Measurements from ENCODE around the gene FAH. TPM values are rescaled to one million over a fixed set of nuclear protein-coding genes. Genes with fewer than 3 reads are reported as not detected.

FAH gene
- total RNA-seq (2022) (25.3 and 32.8 TPM in 2 replicates), Bru-seq, nascent RNA (percentile 50 among the genes with signal in this experiment), BruChase-seq, experiment 1, labeled RNA remaining after a 6-hour chase (percentile 45 among the genes with signal in this experiment), BruChase-seq, experiment 2, labeled RNA remaining after a 2-hour chase (percentile 49 among the genes with signal in this experiment)
- long read RNA-seq, transcript FAH-202 (15 exons, 2,152 nt) = minor isoform, 7 of 40 reads
- long read RNA-seq, transcript FAH-201 (15 exons, 1,471 nt) = minor isoform, 7 of 40 reads
- long read RNA-seq, transcript FAH-213 (14 exons, 1,549 nt) = major isoform, 17 of 40 reads
- long read RNA-seq, partial matches to known transcripts = 5 of 40 reads
- long read RNA-seq, other reads (novel, unspliced or antisense) = 2 of 40 reads

GRCh38 chr15:80152896-80153876 lies at the start of gene FAH:
Gene FAH, plus strand, starts transcription at chr15:80152999. Its CDS starts 56 bp downstream, at chr15:80153055.
- peak within 1 kb of the TSS; percentile 19 for H3K27ac Mint-ChIP-seq (ENCODE audit: low read depth, unreplicated experiment)
- TSS peak; percentile 46 for BruUV-seq (replicated peaks)
- CTCF ChIA-PET = interaction anchor here (0.7 kb wide), 2 partner anchors 92 to 1175 kb away, joined by 3 to 5 read pairs; no protein-coding TSS in a partner anchor
- DNase-seq (ENCODE audit: unreplicated experiment) = peak; percentile 27
- no peaks in the 10 kb centered on the region for H3K4me1 Mint-ChIP-seq (ENCODE audit: insufficient read depth, unreplicated experiment)
- no peaks in the 10 kb centered on the region for H3K36me3 Mint-ChIP-seq (ENCODE audit: insufficient read depth, unreplicated experiment)
- no peaks in the 10 kb centered on the region for H3K9me3 Mint-ChIP-seq (ENCODE audit: unreplicated experiment)
- H3K4me3 Mint-ChIP-seq (ENCODE audit: unreplicated experiment) = peak within 1 kb of the TSS; percentile 87
- no peaks in the 10 kb centered on the region for H3K27me3 Mint-ChIP-seq (ENCODE audit: insufficient read depth, unreplicated experiment)
- POLR2A ChIA-PET = interaction anchor here (0.6 to 2.7 kb wide), 22 partner anchors 8 to 300 kb away, joined by 3 to 39 read pairs (median 4); partner anchors contain the start of gene ZFAND6
- TF ChIP-seq, protein P1, sequence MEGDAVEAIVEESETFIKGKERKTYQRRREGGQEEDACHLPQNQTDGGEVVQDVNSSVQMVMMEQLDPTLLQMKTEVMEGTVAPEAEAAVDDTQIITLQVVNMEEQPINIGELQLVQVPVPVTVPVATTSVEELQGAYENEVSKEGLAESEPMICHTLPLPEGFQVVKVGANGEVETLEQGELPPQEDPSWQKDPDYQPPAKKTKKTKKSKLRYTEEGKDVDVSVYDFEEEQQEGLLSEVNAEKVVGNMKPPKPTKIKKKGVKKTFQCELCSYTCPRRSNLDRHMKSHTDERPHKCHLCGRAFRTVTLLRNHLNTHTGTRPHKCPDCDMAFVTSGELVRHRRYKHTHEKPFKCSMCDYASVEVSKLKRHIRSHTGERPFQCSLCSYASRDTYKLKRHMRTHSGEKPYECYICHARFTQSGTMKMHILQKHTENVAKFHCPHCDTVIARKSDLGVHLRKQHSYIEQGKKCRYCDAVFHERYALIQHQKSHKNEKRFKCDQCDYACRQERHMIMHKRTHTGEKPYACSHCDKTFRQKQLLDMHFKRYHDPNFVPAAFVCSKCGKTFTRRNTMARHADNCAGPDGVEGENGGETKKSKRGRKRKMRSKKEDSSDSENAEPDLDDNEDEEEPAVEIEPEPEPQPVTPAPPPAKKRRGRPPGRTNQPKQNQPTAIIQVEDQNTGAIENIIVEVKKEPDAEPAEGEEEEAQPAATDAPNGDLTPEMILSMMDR (IDR thresholded peaks at IDR 0.05; ENCODE audit: unreplicated experiment) = no peak
- intact Hi-C loops (cut with micrococcal nuclease) = loop anchor here (5.0 kb wide), 1 partner anchor 256 kb away; the partner anchor contains the start of gene MTHFS

DNA sequence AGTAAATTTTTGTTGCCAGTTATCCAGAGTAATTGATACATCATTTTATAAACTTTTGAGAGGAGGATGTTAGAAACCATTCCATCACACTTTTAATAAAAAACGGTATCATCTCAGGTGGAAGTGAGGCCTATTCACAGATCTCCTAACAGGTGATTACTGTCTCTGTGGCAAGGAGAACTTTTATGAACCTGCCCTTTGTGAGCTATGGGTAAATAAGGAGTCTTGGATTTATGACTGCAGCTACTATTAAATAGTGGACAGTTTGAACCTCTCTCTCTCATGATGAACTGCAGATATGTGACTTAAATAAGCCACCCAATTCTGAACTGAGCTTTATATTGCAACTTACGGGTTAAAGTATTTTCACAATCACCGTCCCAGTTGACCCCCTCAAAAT lies 47.6 kb upstream of the FAH start:
- TF ChIP-seq, protein P1 (IDR thresholded peaks at IDR 0.05; ENCODE audit: unreplicated experiment) = no peak
- CTCF ChIA-PET = interaction anchor here (0.6 kb wide), 1 partner anchor 42 kb away, joined by 3 read pairs; no protein-coding TSS in a partner anchor
- Mint-ChIP-seq H3K27ac (ENCODE audit: low read depth, unreplicated experiment) (peak overlapping the region; percentile 84), H3K4me1 (ENCODE audit: insufficient read depth, unreplicated experiment) (peaks cover 21% of the 10 kb centered on the region), H3K9me3 (ENCODE audit: unreplicated experiment) (no peaks in the 10 kb centered on the region), H3K36me3 (ENCODE audit: insufficient read depth, unreplicated experiment) (no peaks in the 10 kb centered on the region), H3K4me3 (ENCODE audit: unreplicated experiment) (peak overlapping the region; percentile 44), H3K27me3 (ENCODE audit: insufficient read depth, unreplicated experiment) (no peaks in the 10 kb centered on the region)
- BruUV-seq (replicated peaks) = no TSS peak
- POLR2A ChIA-PET = interaction anchor here (0.8 to 2.4 kb wide), 9 partner anchors 12 to 183 kb away, joined by 3 to 9 read pairs (median 3); no protein-coding TSS in a partner anchor
- intact Hi-C loops (cut with micrococcal nuclease) = loop anchor here (5.0 kb wide), 1 partner anchor 33 kb away; no protein-coding TSS in a partner anchor
- no peak for DNase-seq (ENCODE audit: unreplicated experiment)

- peak; percentile 61 for DNase-seq (ENCODE audit: unreplicated experiment)
- Mint-ChIP-seq H3K9me3 (ENCODE audit: unreplicated experiment) (no peaks in the 10 kb centered on the region), H3K27me3 (ENCODE audit: insufficient read depth, unreplicated experiment) (no peaks in the 10 kb centered on the region), H3K36me3 (ENCODE audit: insufficient read depth, unreplicated experiment) (no peaks in the 10 kb centered on the region), H3K4me3 (ENCODE audit: unreplicated experiment) (peak overlapping the region; percentile 44), H3K27ac (ENCODE audit: low read depth, unreplicated experiment) (peak overlapping the region; percentile 84), H3K4me1 (ENCODE audit: insufficient read depth, unreplicated experiment) (peaks cover 21% of the 10 kb centered on the region)
- ChIA-PET CTCF (interaction anchor here (0.6 kb wide), 1 partner anchor 42 kb away, joined by 3 read pairs; no protein-coding TSS in a partner anchor), POLR2A (interaction anchor here (0.8 to 2.4 kb wide), 10 partner anchors 10 to 183 kb away, joined by 3 to 9 read pairs (median 3); no protein-coding TSS in a partner anchor)
- no TSS peak for BruUV-seq (replicated peaks)
- TF ChIP-seq, protein P1 (IDR thresholded peaks at IDR 0.05; ENCODE audit: unreplicated experiment) = no peak
- intact Hi-C loops (cut with micrococcal nuclease) = loop anchor here (5.0 kb wide), 1 partner anchor 33 kb away; no protein-coding TSS in a partner anchor
Measured at GRCh38 chr15:80105595-80105994, 47.2 kb upstream of the FAH start.
